SK-N-SH (cell line): Measurements from ENCODE around the gene SEC14L2. TPM values are rescaled to one million over a fixed set of nuclear protein-coding genes. Genes with fewer than 3 reads are reported as not detected.
A peak's percentile ranks its signal among the peaks of the same experiment; 100 is the strongest.

Source experiments
- CTCF ChIA-PET: fragments of 300-600, 350-600 bp; formaldehyde crosslinking; extraction: SDS; loops from one replicate; lab custom pipeline; 2021; lab: Yijun Ruan, JAX
- POLR2A ChIA-PET: fragments of 350-600 bp; sonication (Branson Sonifier 250); formaldehyde crosslinking; extraction: SDS; loops from one replicate; lab custom pipeline; 2020; ENCODE audit warnings: antibody characterized with exemption, inconsistent platforms; lab: Yijun Ruan, JAX
- DNase-seq: peaks from one replicate; pipeline ENCODE4 v3.0.0; 2012
- H2AFZ ChIP-seq: fragments of 200-600 bp; sonication (generic); 2 replicates; pipeline ENCODE4 v1.8.1; 2016; ENCODE audit warnings: antibody characterized with exemption, mild to moderate bottlenecking, low read depth
- H3F3A ChIP-seq: fragments of 200-600 bp; sonication (generic); replicated peaks from 2 replicates; pipeline ENCODE3; 2016; ENCODE audit warnings: antibody characterized with exemption, mild to moderate bottlenecking; ENCODE audit not compliant: insufficient read depth
- H3K27ac ChIP-seq, 2 experiments: fragments of 200-500 bp in 1 of 2; fragments of 200-600 bp in 1 of 2; sonication (Bioruptor generic) in 1 of 2; sonication (generic), shearing (Covaris generic) in 1 of 2; 2 replicates each; pipeline versions ENCODE4 v1.5.1 to v1.6.1; 2014 to 2016; ENCODE audit warnings: low read depth in 2 of 2, inconsistent platforms in 1 of 2, low read length in 1 of 2, mild to moderate bottlenecking in 1 of 2, mixed read lengths in 1 of 2
- H3K27me3 ChIP-seq: fragments of 200-600 bp; sonication (generic), shearing (Covaris generic); 2 replicates; pipeline ENCODE4 v1.6.1; 2016; ENCODE audit warnings: mixed run types; ENCODE audit not compliant: insufficient read depth
- H3K36me3 ChIP-seq, 2 experiments: fragments of 200-500 bp in 1 of 2; fragments of 200-600 bp in 1 of 2; sonication (Bioruptor generic) in 1 of 2; sonication (generic) in 1 of 2; replicated peaks in 1 of 2; 2 replicates each; pipeline versions ENCODE3 to v1.5.1; 2014 to 2016; ENCODE audit warnings: low read length in 1 of 2, mild to moderate bottlenecking in 1 of 2; ENCODE audit not compliant: insufficient read depth in 2 of 2, control insufficient read depth in 1 of 2
- H3K4me1 ChIP-seq, 2 experiments: fragments of 200-500 bp in 1 of 2; fragments of 200-600 bp in 1 of 2; sonication (Bioruptor generic) in 1 of 2; sonication (generic), shearing (Covaris generic) in 1 of 2; 2 replicates each; pipeline versions ENCODE4 v1.5.1 to v1.6.1; 2014 to 2016; ENCODE audit warnings: low read depth in 1 of 2, low read length in 1 of 2, mixed run types in 1 of 2; ENCODE audit not compliant: insufficient read depth in 2 of 2, control insufficient read depth in 1 of 2
- H3K4me2 ChIP-seq: fragments of 200-600 bp; sonication (generic), shearing (Covaris generic); 2 replicates; pipeline ENCODE4 v1.6.1; 2017; ENCODE audit warnings: mixed run types
- H3K4me3 ChIP-seq, 2 experiments: fragments of 200-500 bp in 1 of 2; fragments of 200-600 bp in 1 of 2; sonication (Bioruptor generic) in 1 of 2; sonication (generic), shearing (Covaris generic) in 1 of 2; 2 replicates each; pipeline versions ENCODE4 v1.5.1 to v1.8.1; 2014 to 2016; ENCODE audit warnings: low read depth in 2 of 2, inconsistent platforms in 1 of 2, low read length in 1 of 2, mild to moderate bottlenecking in 1 of 2, mixed read lengths in 1 of 2, moderate library complexity in 1 of 2
- H3K79me2 ChIP-seq: fragments of 200-600 bp; sonication (generic); 2 replicates; pipeline ENCODE4 v1.8.1; 2017; ENCODE audit warnings: mild to moderate bottlenecking; ENCODE audit not compliant: insufficient read depth
- H3K9ac ChIP-seq: fragments of 200-600 bp; sonication (generic); 2 replicates; pipeline ENCODE4 v1.6.1; 2017; ENCODE audit warnings: mixed run types
- H3K9me2 ChIP-seq: fragments of 200-600 bp; sonication (generic); 2 replicates; pipeline ENCODE4 v1.6.1; 2017; ENCODE audit warnings: mixed run types
- H3K9me3 ChIP-seq: fragments of 200-600 bp; sonication (generic); 2 replicates; pipeline ENCODE4 v1.6.1; 2017; ENCODE audit warnings: mixed run types, mild to moderate bottlenecking, moderate library complexity
- H4K20me1 ChIP-seq: fragments of 200-600 bp; sonication (generic); 2 replicates; pipeline ENCODE4 v1.6.1; 2017; ENCODE audit warnings: mild to moderate bottlenecking, mixed run types; ENCODE audit not compliant: insufficient read depth
- CHD2 ChIP-seq: fragments of 150-350 bp; IDR thresholded peaks from 2 replicates; pipeline ENCODE4 v1.6.1; 2018; ENCODE audit warnings: low read length; ENCODE audit not compliant: partially characterized antibody
- CTCF ChIP-seq: fragments of 200-600 bp; sonication (generic); IDR thresholded peaks from 2 replicates; pipeline ENCODE4 v1.6.1; 2017; ENCODE audit warnings: antibody characterized with exemption, mild to moderate bottlenecking, moderate library complexity
- ELF1 ChIP-seq: IDR thresholded peaks from 2 replicates; pipeline ENCODE4 v1.4.0; 2012
- EZH2phosphoT487 ChIP-seq: fragments of 200-600 bp; sonication (generic); IDR thresholded peaks from 2 replicates; pipeline ENCODE4 v1.6.1; 2017; ENCODE audit warnings: low read depth, mixed run types, mild to moderate bottlenecking, antibody characterized with exemption, moderate library complexity, borderline replicate concordance
- FOSL2 ChIP-seq: IDR thresholded peaks from 2 replicates; pipeline ENCODE4 v1.4.0; 2012; ENCODE audit warnings: low read depth, mild to moderate bottlenecking, moderate library complexity, borderline replicate concordance
- FOXJ3 ChIP-seq: sonication (generic); formaldehyde crosslinking; IDR thresholded peaks from 2 replicates; pipeline ENCODE4 v1.5.1; 2020; ENCODE audit warnings: mild to moderate bottlenecking, missing genetic modification reagents
- FOXM1 ChIP-seq: IDR thresholded peaks from 2 replicates; pipeline ENCODE4 v1.4.0; 2012; ENCODE audit warnings: low read depth, mild to moderate bottlenecking
- GABPA ChIP-seq: IDR thresholded peaks from 2 replicates; pipeline ENCODE4 v1.4.0; 2012; ENCODE audit warnings: low read depth, mild to moderate bottlenecking
- IRF3 ChIP-seq: fragments of 150-350 bp; IDR thresholded peaks from 2 replicates; pipeline ENCODE4 v1.6.1; 2016; ENCODE audit warnings: mild to moderate bottlenecking, low read depth, low read length
- JUND ChIP-seq: IDR thresholded peaks from 2 replicates; pipeline ENCODE4 v1.4.0; 2012
- MEF2A ChIP-seq: IDR thresholded peaks from 2 replicates; pipeline ENCODE4 v1.4.0; 2012; ENCODE audit warnings: low read depth, borderline replicate concordance
- MXI1 ChIP-seq: IDR thresholded peaks from 2 replicates; pipeline ENCODE4 v1.6.1; 2012; ENCODE audit warnings: mild to moderate bottlenecking, low read depth, low read length, improper control_type of control experiment
- NFIC ChIP-seq: IDR thresholded peaks from 2 replicates; pipeline ENCODE4 v1.4.0; 2012; ENCODE audit warnings: borderline replicate concordance
- NRF1 ChIP-seq: IDR thresholded peaks from 2 replicates; pipeline ENCODE4 v1.6.1; 2012; ENCODE audit warnings: low read depth, mild to moderate bottlenecking, low read length
- PBX3 ChIP-seq: IDR thresholded peaks from 2 replicates; pipeline ENCODE4; 2012
- POLR2AphosphoS5 ChIP-seq: IDR thresholded peaks from 2 replicates; pipeline ENCODE4 v1.6.1; 2012; ENCODE audit warnings: low read depth, low read length
- RCOR1 ChIP-seq: fragments of 150-350 bp; IDR thresholded peaks from 2 replicates; pipeline ENCODE4 v1.6.1; 2017; ENCODE audit warnings: antibody characterized with exemption, low read length
- RXRA ChIP-seq: IDR thresholded peaks from 2 replicates; pipeline ENCODE4 v1.4.0; 2012; ENCODE audit warnings: low read depth, mild to moderate bottlenecking, borderline replicate concordance
- SIN3A ChIP-seq: IDR thresholded peaks from 2 replicates; pipeline ENCODE4 v1.6.1; 2012; ENCODE audit warnings: low read depth, mild to moderate bottlenecking, low read length, moderate library complexity, borderline replicate concordance
- SMC3 ChIP-seq: IDR thresholded peaks from 2 replicates; pipeline ENCODE4 v1.6.1; 2012; ENCODE audit warnings: low read depth, low read length, improper control_type of control experiment
- TAF1 ChIP-seq: IDR thresholded peaks from 2 replicates; pipeline ENCODE4 v1.6.1; 2012; ENCODE audit warnings: low read depth, mild to moderate bottlenecking, low read length, moderate library complexity, borderline replicate concordance
- TCF12 ChIP-seq: IDR thresholded peaks from 2 replicates; pipeline ENCODE4 v1.4.0; 2012
- TEAD4 ChIP-seq: IDR thresholded peaks from 2 replicates; pipeline ENCODE4 v1.4.0; 2012; ENCODE audit warnings: mild to moderate bottlenecking, borderline replicate concordance; ENCODE audit not compliant: insufficient read depth
- USF2 ChIP-seq: fragments of 150-350 bp; IDR thresholded peaks from 2 replicates; pipeline ENCODE4 v1.6.1; 2017; ENCODE audit warnings: antibody characterized with exemption, low read length, low read depth, borderline replicate concordance
- YY1 ChIP-seq: IDR thresholded peaks from 2 replicates; pipeline ENCODE4 v1.4.0; 2012; ENCODE audit warnings: low read depth, mild to moderate bottlenecking
- ZBTB33 ChIP-seq: IDR thresholded peaks from 2 replicates; pipeline ENCODE4 v1.4.0; 2012; ENCODE audit warnings: low read depth, borderline replicate concordance
- WGBS: methylation state at CpG from one replicate; pipeline ENCODE4 v1.1.6; 2017; ENCODE audit warnings: low lambda C conversion rate; 5-methylcytosine and 5-hydroxymethylcytosine counted together
- polyA plus RNA-seq, 3 experiments: library from polyadenylated mRNA; depleted of rRNA; stranded (reverse); fragments of >200 nt; gene quantifications; 2 replicates each; pipeline ENCODE4 v1.2.3, GENCODE V29; 2012

SEC14L2 gene
- polyA plus RNA-seq, 1 of the 3 experiments (the other 2 are of a cell fraction) = 14.0 TPM

- ChIA-PET CTCF (interaction anchor here (0.6 to 3.7 kb wide), 10 partner anchors 8 to 167 kb away, joined by 3 to 20 read pairs (median 6); partner anchors contain the start of genes RNF215 and SEC14L2), POLR2A (interaction anchor here (1.0 to 2.0 kb wide), 5 partner anchors 9 to 28 kb away, joined by 4 to 19 read pairs (median 6); partner anchors contain the start of gene SEC14L2)
- peak overlapping the region; percentile 97 for H3K9ac ChIP-seq
- H4K20me1 ChIP-seq = no peaks in the 10 kb centered on the region
- peak overlapping the region; percentile 67 to 74 for H3K4me3 ChIP-seq
- no peaks in the 10 kb centered on the region for H3K9me3 ChIP-seq
- H3K4me1 ChIP-seq = peaks cover 42 to 46% of the 10 kb centered on the region in 2 experiments
- peak overlapping the region; percentile 97 for H3K4me2 ChIP-seq
- WGBS = 37% methylated on average over 16 of the region's 18 CpGs
- no peaks in the 10 kb centered on the region for H3K27me3 ChIP-seq
- no peak for DNase-seq
- peaks cover 53% of the 10 kb centered on the region for H3F3A ChIP-seq
- peak overlapping the region; percentile 97 to 99 for H3K27ac ChIP-seq
- no peaks in the 10 kb centered on the region for H3K9me2 ChIP-seq
- H3K36me3 ChIP-seq = peaks cover 11 to 14% of the 10 kb centered on the region in 2 experiments
- no peak overlapping the region; the same call in 1 of the 2 replicates for H2AFZ ChIP-seq
- peaks cover 4% of the 10 kb centered on the region; the same call in 1 of the 2 replicates for H3K79me2 ChIP-seq
- TF ChIP-seq EZH2phosphoT487 (no peak), SMC3 (no peak), TAF1 (no peak), YY1 (no peak), ZBTB33 (no peak), POLR2AphosphoS5 (no peak; the same call in 1 of the 2 replicates), TEAD4 (no peak), JUND (peak; percentile 62), TCF12 (peak; percentile 67; the same call in 1 of the 2 replicates), FOXJ3 (CRISPR knock-in tag) (no peak), USF2 (no peak), PBX3 (peak; percentile 51; the same call in 1 of the 2 replicates), NRF1 (no peak), CHD2 (no peak), GABPA (no peak), ELF1 (no peak), FOXM1 (no peak), IRF3 (no peak), MEF2A (no peak), RXRA (peak; percentile 61; the same call in 1 of the 2 replicates), CTCF (no peak), MXI1 (no peak), FOSL2 (peak; percentile 86), SIN3A (peak; percentile 17; the same call in 1 of the 2 replicates), RCOR1 (no peak), NFIC (peak; percentile 26; the same call in 1 of the 2 replicates)
Observed at GRCh38 chr22:30422481-30423300, 25.9 kb downstream of the SEC14L2 start.
